GM21447 (cell line): ENCODE results near the gene SPTBN4.
"Not testable (repeated sequence)": the region's sequence is repeated elsewhere in the genome, so short reads cannot be mapped to it uniquely, and the experiment has no call there.

Experiments used
- ATAC-seq: cut with Tn5 transposase; IDR thresholded peaks from one replicate; pipeline ENCODE4 v1.9.1; 2021; ENCODE audit not compliant: unreplicated experiment

SPTBN4 gene

DNA sequence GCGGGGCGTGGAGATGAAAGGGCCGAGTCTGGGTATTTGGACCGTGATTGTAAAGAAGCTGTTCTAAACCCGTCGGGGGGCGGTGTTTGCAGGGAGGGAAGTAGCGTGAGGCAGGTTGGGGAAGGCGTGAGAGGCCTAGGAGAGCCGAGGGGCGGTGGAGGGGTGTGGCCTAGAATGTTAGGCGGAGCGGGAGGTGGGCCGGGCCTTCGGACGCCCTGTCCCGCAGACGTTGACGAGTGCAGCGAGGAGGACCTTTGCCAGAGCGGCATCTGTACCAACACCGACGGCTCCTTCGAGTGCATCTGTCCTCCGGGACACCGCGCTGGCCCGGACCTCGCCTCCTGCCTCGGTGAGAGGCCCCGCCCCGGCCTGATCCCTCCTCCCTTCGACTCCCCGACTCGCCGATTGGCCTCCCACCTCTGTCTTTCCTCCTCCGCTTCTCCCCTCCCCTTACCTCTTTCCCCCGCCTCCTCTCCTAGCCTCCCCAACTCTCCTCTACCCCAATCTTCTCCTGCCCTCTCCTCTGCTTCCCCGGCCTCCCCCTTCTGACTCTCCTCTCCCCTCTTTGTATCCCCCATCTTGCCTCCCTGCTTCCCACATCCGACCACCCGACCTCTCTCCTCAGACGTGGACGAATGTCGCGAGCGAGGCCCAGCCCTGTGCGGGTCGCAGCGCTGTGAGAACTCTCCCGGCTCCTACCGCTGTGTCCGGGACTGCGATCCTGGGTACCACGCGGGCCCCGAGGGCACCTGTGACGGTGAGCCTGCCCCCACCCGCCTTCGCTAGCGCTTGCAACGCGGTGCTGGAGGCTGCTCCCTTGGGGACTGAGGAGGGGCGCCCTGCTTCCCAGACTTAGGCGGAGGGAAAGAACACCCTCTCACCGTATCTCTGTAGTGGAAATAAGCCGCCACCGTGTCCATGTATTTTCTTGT is 147.2 kb downstream of the SPTBN4 start:
- peak; percentile 46 for ATAC-seq

DNA sequence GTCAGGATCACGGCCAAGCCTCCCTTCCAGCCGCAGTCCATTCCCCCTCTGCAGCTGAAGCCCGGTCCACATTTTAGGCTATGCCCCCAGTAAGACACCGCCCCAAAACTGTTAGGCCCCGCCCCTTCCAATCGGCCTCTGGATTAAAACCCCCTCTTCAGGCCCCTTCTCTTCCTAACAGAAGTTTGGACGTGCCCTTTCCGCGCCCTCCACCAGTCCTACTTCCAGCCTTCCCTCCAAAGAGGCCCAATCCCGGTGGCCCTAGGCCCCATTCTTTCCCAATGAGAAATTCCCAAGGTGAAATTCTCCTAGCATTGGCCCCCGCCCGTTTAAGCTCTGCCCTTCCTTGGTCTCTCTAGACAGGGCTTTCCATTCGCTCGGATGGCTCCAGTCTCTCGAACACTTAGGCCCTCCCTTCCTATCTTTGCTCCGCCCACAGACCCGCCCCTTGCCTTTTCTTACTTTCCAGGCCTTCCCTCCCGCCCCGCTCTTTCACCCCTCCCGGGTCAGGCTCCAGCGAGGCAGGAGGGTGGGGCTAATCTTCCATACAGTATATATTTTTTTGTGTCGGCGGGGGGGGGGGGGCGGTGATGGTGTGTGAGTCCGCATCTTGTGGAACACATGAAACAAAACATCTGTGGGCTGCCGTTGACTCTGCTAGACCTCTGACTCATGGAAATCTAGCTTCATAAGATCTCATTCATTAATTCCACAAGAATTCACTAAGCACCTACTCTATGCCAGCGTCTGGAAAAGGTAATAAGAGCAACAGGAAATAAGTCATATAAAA is 148.0 kb downstream of the SPTBN4 start:
- ATAC-seq, result no peak

DNA sequence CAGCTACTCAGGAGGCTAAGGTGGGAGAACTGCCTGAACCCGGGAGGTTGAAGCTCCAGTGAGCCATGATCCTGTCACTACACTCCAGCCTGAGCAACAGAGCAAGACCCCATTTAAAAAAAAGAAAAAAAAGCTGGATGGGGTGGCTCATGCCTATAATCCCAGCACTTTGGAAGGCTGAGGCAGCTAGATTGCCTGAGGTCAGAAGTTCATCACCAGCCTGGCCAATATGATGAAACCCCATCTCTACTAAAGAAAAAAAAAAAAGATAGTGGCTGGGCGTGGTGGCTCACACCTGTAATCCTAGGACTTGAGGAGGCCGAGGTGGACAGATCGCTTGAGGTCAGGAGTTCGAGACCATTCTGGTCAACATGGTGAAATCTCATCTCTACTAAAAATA is 149.4 kb downstream of the SPTBN4 start:
- ATAC-seq, result no peak

DNA sequence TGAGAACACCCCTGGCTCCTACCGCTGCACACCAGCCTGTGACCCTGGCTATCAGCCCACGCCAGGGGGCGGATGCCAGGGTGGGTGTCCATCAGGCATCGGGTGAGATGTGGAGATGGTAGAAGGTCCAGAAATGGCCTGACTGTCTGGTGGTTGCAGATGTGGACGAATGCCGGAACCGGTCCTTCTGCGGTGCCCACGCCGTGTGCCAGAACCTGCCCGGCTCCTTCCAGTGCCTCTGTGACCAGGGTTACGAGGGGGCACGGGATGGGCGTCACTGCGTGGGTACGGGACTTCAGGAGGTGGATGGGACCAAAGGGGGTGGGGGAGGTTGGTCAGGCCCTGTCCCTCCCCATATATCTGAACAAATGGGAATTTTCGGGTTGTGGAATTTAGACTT is 150.1 kb downstream of the SPTBN4 start:
- ATAC-seq, result no peak

DNA sequence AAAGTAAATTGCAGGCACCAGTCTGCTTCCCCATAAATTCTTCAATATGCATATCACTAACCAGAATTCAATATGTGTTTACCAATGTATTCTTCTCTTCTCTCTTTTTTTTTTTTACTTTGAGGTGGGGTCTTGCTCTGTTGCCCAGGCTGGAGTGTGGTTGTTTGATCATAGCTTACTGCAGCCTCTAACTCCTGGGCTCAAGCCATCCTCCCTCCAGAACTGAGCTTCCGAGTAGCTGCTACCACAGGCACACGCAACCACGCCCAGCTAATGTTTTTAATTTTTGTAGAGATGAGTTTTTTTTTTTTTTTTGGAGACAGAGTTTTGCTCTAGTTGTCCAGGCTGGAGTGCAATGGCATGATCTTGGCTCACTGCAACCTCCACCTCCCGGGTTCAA is 151.2 kb downstream of the SPTBN4 start:
- ATAC-seq, result no peak

DNA sequence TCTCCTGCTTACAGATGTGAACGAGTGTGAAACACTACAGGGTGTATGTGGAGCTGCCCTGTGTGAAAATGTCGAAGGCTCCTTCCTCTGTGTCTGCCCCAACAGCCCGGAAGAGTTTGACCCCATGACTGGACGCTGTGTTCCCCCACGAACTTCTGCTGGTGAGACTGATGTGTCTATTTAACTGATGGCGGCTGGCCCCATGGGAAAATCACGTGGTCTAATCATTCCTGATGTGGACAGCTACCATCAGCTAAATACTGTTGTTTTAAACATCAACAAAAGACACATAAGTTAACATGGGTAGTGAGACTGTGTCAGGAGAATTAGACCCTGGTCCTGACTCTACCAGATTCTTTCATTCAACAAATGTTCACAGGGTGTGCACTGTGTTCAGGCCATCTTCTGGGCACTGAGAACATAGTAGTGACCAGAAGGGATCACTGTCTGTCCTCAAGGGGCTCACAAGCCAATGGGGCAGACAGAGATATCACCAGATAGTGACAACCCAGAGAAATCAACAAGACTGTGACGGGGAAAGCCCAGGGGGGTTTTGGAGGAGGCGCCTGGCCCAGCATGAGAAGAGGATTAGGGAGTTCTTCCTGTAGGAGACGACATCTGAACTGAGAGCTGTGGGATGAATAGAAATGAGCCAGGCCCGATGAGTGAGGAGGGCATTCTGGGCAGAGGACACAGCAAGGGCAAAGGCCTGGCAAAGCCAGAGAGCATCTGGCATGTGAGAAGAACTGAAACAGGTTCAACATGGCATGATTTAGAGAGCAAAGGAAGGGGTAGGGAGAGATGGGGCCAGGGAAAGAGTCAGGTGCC is 152.7 kb downstream of the SPTBN4 start:
- no peak for ATAC-seq

DNA sequence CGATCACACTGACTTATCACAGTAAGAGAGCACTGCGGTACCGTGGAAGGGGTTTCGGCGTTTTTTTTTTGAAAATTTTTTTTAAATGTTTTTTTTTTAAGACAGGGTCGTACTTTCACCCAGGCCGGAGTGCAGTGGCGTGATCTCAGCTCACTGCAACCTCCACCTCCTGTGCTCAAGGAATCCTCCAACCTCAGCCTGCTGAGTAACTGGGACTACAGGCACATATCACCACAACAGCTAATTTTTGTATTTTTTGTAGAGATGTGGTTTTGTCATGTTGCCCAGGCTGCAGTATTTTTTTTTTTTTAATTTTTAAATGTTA is 153.3 kb downstream of the SPTBN4 start:
- no peak for ATAC-seq

DNA sequence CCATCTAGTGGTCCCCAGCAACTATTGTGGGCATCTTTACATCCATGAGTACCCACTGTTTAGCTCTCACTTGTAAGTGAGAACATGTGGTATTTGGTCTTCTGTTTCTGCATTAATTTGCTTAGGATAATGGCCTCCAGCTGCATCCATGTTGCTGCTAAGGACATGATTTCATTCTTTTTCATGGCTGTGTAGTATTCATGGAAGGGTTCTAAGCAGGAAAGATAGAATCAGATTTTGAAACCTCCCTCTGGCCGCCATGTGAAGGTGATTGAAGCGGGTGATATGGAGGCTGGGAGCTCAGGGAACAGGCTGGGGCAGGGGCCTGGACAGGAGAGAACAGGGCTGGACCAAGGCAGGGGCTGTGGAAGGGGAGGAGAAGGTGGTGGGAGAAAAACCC is 154.5 kb downstream of the SPTBN4 start:
- ATAC-seq, result no peak

DNA sequence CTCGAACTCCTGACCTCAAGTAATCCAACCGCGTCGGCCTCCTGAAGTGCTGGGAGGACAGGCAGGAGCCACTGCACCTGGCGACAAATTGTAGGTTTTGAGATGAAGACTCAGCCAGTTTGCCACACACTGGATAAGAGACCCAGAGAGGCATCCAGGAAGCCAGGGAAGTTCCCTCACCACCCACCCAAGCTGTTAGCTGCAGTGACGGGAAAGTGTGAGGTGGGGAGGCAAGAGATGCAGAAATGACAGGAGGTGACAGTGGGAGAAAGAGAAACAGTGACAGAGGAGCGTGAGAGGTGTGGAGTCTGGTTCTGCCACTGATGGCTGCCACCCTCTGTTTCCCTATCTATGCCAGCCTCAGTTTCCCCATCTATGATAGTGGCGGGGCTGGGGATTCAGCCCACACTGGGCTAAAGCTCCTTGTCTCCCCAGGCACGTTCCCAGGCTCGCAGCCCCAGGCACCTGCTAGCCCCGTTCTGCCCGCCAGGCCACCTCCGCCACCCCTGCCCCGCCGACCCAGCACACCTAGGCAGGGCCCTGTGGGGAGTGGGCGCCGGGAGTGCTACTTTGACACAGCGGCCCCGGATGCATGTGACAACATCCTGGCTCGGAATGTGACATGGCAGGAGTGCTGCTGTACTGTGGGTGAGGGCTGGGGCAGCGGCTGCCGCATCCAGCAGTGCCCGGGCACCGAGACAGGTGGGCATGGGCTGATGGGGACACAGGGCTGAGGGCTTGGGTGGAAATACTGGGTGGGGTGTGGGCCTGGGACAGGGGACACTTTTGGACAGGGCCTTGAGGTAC is 155.4 kb downstream of the SPTBN4 start:
- no peak for ATAC-seq

DNA sequence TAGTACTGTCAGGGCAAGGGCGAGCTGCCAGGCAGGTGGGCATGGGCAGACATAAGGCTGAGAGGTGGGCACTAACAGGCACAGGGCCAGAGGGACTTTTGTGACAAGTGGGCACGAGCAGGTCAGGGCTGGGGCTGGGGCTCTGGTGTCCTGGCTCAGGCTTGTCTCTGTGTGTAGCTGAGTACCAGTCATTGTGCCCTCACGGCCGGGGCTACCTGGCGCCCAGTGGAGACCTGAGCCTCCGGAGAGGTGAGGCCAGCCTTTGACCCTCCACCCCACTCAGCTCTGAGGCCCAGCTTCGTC is 155.9 kb downstream of the SPTBN4 start:
- no peak for ATAC-seq

DNA sequence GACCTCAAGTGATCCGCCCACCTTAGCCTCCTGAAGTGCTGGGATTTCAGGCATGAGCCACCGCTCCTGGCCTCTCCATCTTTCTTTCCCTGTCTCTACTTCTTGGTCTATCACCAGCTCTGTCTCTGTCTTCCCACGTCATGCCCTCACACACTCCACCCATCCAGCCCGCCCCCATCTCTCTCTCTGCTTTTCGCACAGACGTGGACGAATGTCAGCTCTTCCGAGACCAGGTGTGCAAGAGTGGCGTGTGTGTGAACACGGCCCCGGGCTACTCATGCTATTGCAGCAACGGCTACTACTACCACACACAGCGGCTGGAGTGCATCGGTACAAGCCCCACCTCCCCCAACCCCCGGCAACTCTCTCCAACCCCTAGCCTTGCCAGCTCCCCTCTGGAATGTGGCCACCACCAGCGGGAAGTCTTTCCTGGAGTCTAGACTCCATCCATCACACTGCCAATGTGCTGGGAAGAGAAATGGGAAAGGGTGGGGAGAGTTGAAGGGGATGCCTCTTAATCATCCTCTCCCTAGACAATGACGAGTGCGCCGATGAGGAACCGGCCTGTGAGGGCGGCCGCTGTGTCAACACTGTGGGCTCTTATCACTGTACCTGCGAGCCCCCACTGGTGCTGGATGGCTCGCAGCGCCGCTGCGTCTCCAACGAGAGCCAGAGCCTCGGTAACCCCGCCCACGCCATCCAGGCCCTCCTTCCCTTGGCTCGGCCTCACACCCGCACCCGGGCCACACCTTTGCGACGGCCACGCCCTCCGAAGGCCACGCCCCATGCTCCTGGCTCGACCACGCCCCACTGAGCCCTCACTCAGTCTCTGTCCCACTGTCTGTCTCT is 156.8 kb downstream of the SPTBN4 start:
- no peak for ATAC-seq

DNA sequence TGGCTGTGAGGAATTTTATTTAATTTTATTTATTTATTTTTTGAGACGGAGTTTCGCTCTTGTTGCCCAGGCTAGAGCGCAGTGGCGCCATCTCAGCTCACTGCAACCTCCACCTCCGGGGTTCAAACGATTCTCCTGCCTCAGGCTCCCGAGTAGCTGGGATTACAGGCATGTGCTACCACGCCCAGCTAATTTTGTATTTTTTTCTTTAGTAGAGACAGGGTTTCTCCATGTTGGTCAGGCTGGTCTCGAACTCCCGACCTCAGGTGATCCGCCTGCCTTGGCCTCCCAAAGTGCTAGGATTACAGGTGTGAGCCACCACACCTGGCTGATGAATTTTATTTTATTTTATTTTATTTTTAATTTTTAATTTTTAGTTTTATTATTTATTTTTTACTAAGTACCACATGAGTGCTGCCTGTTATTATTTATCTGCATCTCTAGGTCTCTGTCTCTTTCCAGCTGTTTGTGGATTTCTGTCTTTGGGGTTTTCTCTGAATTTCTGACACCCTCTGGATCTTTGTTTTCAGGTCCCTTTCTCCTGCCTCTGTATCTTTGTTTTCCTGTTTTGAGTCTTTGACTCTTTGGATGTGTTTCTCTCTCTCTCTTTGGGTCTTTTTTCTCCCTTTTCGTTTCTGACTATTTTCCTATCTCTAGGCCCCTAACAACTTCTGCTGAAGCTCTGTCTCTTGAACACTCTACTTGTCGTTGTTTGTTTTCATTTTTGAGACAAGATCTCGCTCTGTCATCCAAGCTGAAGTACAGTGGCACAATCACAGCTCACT is 157.8 kb downstream of the SPTBN4 start:
- not testable (repeated sequence) for ATAC-seq

DNA sequence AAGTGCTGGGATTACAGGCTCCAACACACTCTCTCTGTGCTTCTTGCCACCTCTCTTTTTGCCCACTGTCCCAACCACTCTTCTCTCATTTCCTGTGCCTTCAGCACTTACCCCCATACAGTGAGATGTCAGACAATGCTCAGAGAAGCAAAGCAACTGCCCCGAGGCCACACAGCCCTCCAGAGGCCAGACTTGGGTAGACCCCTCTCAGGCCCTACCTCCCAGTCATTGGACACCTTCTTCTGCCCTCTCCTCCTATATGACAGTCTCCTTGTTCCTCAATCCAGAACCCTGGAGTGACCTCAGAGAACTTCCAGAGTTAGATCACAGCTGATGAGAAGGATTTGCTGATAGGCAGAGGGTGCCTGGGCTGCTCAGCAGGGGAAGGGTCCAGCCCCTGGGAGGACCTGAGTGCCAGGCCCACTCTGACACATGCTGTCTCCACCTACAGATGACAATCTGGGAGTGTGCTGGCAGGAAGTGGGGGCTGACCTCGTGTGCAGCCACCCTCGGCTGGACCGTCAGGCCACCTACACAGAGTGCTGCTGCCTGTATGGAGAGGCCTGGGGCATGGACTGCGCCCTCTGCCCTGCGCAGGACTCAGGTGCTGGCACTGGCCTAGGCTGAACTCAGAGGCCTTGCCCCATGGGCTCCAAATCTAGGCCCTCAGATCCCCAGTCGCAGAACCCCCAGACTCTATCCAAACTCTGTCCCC is 158.8 kb downstream of the SPTBN4 start:
- no peak for ATAC-seq
